NCI-H446 (cell line): ENCODE measurements around the gene HMCN1.
"Not testable (repeated sequence)": the region's sequence is repeated elsewhere in the genome, so short reads cannot be mapped to it uniquely, and the experiment has no call there.

Experiments
- DNase-seq, 2 experiments: peaks; one replicate each; lab custom pipeline; 2025; lab: John Stamatoyannopoulos, UW

The HMCN1 gene

DNA sequence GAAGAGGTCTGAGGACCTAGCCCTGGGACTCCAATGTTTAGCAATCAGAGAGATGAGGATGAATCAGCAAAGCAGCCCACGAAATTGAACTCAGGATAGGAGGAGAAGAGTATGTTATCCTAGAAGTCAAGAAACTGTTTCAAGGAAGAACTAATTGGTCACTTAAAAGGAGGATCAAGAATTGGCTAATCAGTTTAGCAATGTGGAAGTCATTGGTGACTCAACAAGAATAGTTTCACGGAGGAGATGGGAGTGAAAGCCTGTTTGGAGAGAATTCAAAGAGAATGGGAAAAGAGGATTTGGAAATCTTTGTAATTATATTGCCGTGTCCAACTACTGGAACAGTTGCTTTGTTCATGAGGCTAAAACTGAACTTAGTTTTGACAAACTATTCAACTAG, 7.4 kb downstream of the HMCN1 start:
- DNase-seq = no peak

DNA sequence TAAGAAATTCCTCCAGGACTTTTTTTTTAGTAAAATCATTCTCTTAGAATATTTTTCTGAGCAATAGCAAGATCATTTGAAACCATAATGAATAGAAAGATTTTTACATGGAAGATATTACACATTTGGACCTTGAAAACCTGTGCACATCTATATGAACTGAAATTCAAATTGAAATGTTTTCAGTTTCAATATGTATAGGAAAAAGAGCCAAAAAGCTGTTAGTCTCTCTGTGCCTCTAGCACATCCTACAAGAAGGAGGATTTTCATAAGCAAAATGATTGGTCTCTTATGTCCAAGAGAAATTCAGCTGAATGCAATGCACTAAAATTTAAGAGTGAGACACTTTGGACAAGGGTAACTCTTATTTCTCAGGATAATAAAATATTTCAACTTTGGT, 8.2 kb downstream of the HMCN1 start:
- DNase-seq = no peak

GRCh38 chr1:185745165-185745564, 11.0 kb downstream of the HMCN1 start:
- DNase-seq = no peak

- no peak for DNase-seq
Measured at GRCh38 chr1:185759061-185759460, 24.9 kb downstream of the HMCN1 start.

DNA sequence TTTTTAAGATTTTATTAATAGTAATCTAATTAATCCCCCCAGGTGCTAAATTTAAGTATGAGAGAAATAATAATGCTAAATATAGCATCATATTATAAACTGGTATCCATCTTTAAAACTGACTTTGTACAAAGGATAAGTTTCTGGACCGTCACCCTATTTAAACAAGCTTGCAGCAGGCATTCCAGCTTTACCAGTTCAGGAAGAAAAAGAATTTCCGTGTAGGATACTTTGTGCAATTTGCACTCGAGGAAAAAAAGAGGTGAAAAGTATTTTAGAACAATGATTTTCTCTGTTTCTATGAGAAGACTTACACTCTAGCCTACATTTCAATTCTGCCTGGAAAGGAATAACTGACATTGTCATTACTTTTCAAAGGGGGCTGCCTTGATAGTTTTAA, 27.6 kb downstream of the HMCN1 start:
- no peak for DNase-seq

- no peak for DNase-seq
Measured at GRCh38 chr1:185767508-185768120, 33.4 kb downstream of the HMCN1 start.

- DNase-seq = no peak
Measured at GRCh38 chr1:185768371-185768770, 34.2 kb downstream of the HMCN1 start.

- no peak for DNase-seq
Measured at GRCh38 chr1:185769136-185769535, 34.9 kb downstream of the HMCN1 start.

GRCh38 chr1:185774394-185774793, 40.2 kb downstream of the HMCN1 start:
- DNase-seq = no peak

- peak; percentile 37 to 65 for DNase-seq
Measured at GRCh38 chr1:185775501-185775900, 41.3 kb downstream of the HMCN1 start.

- DNase-seq = no peak
Measured at GRCh38 chr1:185776522-185776921, 42.3 kb downstream of the HMCN1 start.

DNA sequence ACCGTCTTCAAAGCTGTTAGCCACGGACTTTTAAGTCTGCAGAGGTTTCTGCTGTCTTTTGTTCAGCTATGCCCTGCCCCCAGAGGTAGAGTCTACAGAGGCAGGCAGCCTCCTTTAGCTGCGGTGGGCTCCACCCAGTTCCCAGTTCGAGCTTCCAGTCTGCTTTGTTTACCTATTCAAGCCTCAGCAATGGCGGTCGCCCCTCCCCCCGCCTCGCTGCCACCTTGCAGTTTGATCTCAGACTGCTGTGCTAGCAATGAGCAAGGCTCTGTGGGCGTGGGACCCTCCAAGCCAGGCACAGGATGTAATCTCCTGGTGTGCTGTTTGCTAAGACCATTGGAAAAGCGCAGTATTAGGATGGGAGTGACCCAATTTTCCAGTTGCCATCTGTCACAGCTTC, 49.7 kb downstream of the HMCN1 start:
- DNase-seq = not testable (repeated sequence)

DNA sequence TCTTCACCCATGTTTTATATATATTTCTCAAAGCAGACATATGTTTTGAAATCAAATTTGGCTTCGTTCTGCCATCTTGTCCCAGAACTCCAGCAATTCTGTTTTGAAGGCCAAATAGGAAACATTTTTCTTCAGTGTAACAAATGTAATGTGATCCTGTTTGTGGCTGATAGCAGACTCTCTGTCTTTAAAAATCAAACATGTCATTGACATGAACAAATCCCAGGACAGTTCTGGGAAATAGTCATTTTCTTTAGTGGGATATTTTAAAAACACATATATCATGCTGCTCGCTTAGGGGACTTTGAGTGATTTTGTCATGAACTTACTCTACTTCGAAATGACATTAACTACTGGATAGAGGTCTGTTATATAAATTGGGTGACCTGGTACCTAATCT, 51.4 kb downstream of the HMCN1 start:
- DNase-seq = no peak

DNA sequence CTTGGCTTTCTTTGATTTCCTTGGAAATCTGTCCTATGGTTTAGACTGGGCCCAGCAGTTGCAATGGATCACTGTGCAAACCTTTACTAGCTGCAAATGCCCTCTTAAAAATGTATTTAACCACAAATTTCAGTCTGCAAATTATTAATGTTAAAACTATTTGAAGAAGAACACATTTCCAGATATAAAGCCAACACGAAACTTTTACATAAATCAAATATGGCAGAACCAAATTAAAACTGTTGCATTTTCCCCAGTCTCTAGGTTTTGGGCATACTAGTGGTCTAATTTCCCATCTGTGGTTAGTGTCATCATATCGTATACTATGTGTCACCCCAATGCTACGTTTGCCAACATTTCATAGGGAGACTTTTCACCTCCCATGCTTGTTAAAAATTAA, 52.3 kb downstream of the HMCN1 start:
- no peak for DNase-seq

GRCh38 chr1:185787238-185787637, 53.0 kb downstream of the HMCN1 start:
- DNase-seq = peak in 1 of 2 experiments; percentile 24

DNA sequence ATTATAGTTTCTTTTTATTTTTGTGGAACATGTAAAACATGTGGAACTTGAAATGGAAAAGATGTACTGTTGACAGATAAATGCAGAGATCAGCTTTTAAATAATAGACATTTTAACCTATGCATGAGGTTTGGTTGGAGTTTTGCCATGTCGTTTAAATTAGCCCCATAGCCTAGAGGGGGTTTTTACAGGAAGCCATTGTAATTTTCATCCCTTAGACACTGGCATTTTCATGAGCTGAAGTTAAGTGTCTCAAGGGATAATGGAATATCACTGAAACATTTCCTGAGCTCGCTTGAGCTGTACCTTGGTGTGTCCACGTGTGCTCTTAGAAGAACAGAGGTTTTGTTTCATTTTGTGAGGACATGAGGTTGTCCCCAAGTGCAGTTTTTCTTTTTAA, 54.2 kb downstream of the HMCN1 start:
- DNase-seq = no peak

DNA sequence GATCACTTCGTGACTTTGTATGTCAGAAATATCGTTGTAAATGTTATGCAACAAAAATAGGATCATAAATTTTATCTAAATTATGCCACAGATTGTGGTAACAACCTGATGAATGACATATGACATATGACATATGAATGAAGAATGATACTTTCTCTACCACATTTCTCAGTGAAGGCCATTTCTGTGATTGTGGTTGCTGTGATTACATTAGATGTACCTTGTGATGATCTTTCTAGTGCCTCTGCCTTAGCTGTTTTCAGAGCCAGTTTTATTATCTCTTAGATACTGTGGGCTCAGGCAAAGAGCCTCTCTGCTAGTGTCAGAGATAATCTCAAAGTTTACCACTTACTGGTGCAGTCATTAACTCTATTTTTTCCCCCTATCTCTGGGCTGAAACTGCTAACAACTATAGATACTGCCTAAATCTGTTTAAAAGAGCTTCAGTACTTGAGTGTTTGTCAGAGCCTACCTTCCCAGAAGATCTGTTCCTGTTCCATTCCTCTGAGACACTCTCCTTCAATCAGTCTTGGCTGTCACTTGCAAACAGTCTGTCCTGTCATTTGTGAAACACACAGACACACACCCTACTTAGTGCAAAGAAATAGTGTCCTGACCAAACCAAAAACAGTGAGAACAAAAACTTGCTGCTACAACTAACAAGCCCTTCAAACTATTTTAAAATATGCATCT, 55.5 kb downstream of the HMCN1 start:
- DNase-seq = no peak

- DNase-seq = peak; percentile 20 to 24
Measured at GRCh38 chr1:185790194-185790735, 56.1 kb downstream of the HMCN1 start.

DNA sequence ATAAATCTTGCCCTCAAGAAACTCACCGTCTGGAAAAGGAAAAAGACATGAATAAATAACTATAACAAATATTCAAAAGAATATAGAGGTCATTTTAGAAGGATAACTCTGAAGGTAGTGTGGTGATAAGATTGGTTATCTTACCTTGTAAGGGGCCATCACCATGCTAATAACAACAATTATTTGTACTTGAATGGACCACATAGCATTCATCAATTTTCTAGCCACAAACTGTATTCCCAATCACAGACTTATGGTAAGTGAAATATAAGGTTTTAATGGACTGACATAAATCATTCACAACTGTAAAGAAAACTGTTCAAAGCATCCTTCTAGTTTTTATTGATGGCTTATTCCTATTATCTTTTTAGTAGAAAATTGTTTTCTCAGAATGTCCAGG, 57.8 kb downstream of the HMCN1 start:
- no peak for DNase-seq

DNA sequence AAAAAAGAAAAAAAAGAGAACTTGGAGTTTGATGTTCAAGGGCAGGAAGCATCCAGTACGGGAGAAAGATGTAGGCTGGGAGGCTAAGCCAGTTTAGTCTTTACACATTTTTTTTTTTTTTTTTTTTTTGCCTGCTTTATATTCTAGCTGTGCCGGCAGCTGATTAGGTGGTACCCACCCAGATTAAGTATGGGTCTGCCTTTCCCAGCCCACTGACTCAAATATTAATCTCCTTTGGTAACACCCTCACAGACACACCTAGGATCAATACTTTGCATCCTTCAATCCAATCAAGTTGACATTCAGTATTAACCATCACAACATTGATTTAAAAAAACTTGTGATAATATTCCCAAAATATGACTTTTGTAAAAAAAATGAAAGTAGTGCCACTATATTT, 60.3 kb downstream of the HMCN1 start:
- not testable (repeated sequence) for DNase-seq

- DNase-seq = no peak
Measured at GRCh38 chr1:185795181-185795580, 61.0 kb downstream of the HMCN1 start.

DNA sequence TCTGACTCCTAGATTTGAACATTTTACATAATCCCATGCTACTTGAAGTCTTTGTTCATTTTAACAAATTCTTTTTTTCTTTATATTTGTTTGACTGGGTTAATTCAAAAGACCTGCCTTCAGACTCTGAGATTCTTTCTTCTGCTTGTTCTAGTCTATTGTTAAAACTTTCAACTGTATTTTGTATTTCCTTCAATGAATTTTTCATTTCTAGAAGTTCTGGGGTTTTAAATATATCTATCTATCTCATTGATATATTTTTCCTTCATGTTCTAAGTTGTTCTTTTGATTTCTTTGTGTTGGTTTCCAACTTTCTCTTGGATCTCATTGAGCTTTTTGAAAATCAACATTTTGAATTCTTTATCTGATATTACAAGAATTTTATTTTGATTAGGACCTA, 64.3 kb downstream of the HMCN1 start:
- DNase-seq = no peak

- DNase-seq = no peak
Measured at GRCh38 chr1:185803241-185803640, 69.0 kb downstream of the HMCN1 start.

- DNase-seq = no peak
Measured at GRCh38 chr1:185804206-185804605, 70.0 kb downstream of the HMCN1 start.
